Stimulated activated memory B cell treated with anti-CD40 and anti-IgM and Interleukin-4, amounts not matched to agents 10 μg/mL and 1 μg/mL and 100 μg/mL, for 72 hours (primary cell): ENCODE results near the gene POLN.
A peak's percentile ranks its signal among the peaks of the same experiment; 100 is the strongest.

Experiments used
- ATAC-seq: fragments of 150-1000 bp; cut with Tn5 transposase; 2 replicates; pipeline ENCODE4 v1.10.0; 2021
- H3K27ac Mint-ChIP-seq: one replicate; pipeline ENCODE4 v1.8.0; 2022; ENCODE audit warnings: mild to moderate bottlenecking, mixed read lengths
- H3K27me3 Mint-ChIP-seq: one replicate; pipeline ENCODE4 v1.8.0; 2022; ENCODE audit warnings: mixed read lengths
- H3K36me3 Mint-ChIP-seq: one replicate; pipeline ENCODE4 v1.8.0; 2022; ENCODE audit warnings: mixed read lengths
- H3K4me1 Mint-ChIP-seq: one replicate; pipeline ENCODE4 v1.8.0; 2022; ENCODE audit warnings: mixed read lengths
- H3K4me3 Mint-ChIP-seq: one replicate; pipeline ENCODE4 v1.8.0; 2022; ENCODE audit warnings: mild to moderate bottlenecking, moderate library complexity, mixed read lengths
- H3K9me3 Mint-ChIP-seq: one replicate; pipeline ENCODE4 v1.8.0; 2022; ENCODE audit warnings: mixed read lengths

Gene POLN

DNA sequence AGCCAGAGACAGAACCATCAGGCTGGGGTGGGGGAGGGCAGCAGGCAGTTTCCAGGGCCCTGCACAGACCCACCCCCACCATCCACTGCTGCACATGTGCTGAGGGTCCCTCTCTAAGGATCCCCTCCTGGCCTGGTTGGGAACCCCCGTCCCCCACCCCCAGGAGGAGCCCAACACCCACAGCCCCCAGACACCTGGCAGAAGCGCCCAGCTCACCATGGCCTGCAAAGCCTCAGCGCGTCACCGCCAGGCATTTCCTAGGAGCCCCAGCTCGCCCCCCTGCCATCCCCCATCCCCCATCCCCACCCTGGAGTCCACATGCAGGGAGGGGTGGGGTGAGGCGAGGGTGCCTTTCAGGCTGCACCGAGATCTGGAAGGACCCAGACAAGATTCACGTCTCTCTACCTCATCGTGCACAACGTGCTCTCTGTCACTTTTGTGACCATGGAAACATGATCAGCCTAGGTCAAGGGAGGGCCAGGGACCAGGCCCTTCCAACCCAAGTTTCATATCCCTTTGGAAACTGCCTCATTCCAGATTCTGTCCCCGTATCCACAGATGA lies 10.7 kb upstream of the POLN start:
- H3K9me3 Mint-ChIP-seq = no peaks in the 10 kb centered on the region
- no peaks in the 10 kb centered on the region for H3K27me3 Mint-ChIP-seq
- peaks cover 31% of the 10 kb centered on the region for H3K36me3 Mint-ChIP-seq
- no peak for ATAC-seq
- no peak overlapping the region for H3K4me3 Mint-ChIP-seq
- H3K27ac Mint-ChIP-seq = no peak overlapping the region
- H3K4me1 Mint-ChIP-seq = peaks cover 13% of the 10 kb centered on the region

DNA sequence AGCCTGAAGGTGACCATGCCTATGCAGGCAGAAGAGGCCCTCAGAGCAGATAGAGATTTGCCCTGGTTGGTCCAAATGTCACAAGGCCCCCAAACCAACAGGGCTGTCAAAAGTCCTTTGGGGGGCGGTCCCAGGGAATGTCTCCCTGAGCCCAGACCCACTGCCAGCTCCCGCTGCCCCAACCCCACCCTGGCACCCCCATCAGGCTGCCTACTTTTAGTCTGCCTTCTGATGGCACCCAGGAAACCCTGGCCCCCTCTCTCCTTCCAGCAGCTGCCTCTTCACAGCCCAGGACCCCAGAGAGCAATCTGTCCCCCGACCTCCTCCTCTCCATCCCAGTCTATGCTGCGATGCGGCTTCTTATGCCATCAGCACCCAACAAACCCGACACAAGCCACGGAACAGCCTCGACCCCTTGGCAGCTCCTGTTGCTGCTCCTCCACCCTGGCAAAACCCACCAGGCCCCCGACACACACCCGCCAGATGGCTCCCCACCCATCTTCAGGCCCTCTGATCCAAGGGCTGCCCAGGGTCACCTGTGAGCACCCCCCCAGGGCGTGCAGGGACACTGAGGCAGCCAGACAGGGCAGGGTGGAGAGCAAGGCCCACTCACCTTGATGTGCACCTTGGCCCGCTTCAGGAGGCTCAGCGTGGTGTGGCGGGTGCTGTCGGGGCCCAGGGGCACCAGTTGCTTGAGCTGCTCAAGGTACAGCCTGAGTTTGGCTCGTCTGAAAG lies 10.0 kb upstream of the POLN start:
- Mint-ChIP-seq H3K4me3 (no peak overlapping the region), H3K4me1 (peaks cover 7% of the 10 kb centered on the region), H3K9me3 (no peaks in the 10 kb centered on the region), H3K27ac (peak overlapping the region; percentile 62), H3K36me3 (peaks cover 31% of the 10 kb centered on the region), H3K27me3 (no peaks in the 10 kb centered on the region)
- no peak for ATAC-seq

DNA sequence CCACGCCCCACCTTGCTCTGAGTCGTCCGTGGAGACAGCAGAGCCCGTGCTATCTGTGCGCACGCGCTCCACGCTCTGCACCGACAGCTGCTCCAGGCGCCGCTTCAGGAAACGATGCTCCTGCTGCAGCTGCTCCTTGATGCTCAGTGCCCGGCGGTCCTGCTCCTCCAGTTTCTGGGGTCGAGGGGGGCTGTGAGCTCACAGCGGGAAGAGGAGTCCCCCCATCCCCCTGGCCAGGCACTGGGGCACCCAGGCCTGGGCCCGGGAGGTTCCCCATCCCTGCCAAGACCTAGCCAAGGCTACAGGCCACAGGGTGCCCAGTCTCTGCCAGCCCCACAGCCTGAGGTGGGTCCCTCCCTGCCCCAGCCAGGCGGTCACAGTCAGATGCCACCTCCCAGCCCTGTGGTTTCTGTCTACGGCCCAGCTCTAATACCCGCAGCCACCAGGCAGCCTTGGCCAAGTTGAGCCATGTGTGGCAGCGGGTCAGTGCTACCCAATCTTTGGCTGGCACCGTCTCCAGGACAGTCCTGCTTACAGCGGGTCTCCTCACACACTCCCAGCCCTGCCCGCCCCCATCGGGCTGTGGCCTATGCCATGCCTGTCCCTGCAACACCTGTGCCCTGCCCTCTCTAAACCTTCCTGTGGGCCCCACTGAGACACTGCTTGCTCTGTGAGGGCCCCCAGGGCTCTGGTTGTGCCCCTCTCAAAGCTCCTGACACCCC lies 9.3 kb upstream of the POLN start:
- peak overlapping the region; percentile 62 for H3K27ac Mint-ChIP-seq
- no peaks in the 10 kb centered on the region for H3K4me1 Mint-ChIP-seq
- H3K9me3 Mint-ChIP-seq = no peaks in the 10 kb centered on the region
- peaks cover 31% of the 10 kb centered on the region for H3K36me3 Mint-ChIP-seq
- no peak for ATAC-seq
- no peak overlapping the region for H3K4me3 Mint-ChIP-seq
- H3K27me3 Mint-ChIP-seq = no peaks in the 10 kb centered on the region

DNA sequence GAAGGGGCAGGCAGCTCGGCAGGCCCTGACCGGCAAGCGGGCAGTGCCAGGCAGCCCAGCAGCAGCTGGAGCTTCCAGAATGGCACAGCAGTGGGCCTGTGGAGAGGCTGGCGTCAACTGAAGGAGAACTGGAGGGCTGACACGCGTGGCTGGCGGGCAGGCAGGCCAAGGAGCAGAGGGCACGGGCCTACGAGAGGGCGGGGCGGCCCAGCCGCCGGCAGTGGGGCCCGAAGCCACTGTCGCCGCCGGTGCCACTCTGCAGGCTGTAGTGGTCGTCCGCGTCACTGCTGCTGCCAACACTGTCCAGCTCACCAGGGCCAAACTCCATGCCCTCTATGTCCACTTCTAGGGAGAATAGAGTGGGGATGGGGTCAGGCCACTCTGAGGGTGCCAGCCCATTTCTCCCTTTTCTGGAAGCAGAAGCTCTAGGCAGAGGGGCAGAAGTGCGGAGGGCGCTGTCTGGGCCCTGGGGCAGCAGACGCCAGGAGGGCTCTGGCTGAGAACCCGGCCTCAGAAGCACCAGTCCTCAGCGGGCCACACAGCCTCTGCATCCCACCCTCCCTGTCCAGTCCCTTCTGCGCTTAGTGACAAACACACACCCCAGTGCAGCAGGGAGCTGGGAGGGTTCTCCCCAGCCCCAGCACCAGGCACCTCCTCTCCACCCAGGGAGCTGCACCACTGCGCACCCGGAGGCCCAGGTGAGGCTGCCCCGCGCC lies 8.6 kb upstream of the POLN start:
- Mint-ChIP-seq H3K27ac (no peak overlapping the region), H3K4me3 (no peak overlapping the region), H3K27me3 (no peaks in the 10 kb centered on the region), H3K4me1 (no peaks in the 10 kb centered on the region), H3K36me3 (peaks cover 31% of the 10 kb centered on the region), H3K9me3 (no peaks in the 10 kb centered on the region)
- no peak for ATAC-seq

DNA sequence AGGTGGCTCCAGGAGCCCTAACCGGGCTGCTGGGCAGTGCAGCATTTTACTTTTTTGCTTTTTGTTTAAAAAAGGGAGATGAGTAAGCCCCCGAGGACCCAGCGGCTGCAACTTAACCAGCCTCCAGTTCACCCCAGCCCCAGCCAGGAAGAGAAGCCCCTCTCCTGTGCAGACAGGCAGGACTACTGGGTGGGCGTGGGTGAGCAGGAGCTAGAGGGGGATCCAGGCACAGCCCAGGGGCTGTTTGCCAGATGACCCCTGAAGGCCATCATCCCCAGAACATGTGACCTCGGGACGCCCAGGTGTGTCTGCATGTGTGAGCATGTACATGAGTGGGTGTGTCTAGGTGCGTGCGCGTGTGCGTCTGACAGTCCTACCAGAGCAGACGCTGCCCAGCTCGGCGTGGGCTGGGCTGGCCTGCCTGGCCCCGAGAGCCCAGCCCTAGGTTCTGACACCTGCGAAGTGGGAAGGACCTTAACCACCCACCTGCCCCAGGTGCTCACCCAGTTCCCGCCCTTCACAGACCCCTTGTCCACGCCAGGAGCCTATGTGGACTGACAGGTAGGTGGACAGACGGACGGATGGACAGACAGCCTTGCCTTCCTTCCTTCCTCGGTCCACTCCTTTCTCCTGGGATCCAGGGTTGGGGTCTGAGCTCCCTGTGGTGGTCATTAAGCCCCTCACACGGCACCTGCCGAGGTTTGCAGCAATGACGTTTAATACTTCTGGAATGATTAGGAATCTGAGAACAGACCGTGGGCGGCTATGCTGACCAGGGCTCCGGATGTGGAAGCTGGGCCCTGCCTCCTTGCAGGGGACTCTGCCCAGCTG lies 7.8 kb upstream of the POLN start:
- H3K4me3 Mint-ChIP-seq = no peak overlapping the region
- H3K27ac Mint-ChIP-seq = no peak overlapping the region
- ATAC-seq = no peak
- H3K27me3 Mint-ChIP-seq = no peaks in the 10 kb centered on the region
- no peaks in the 10 kb centered on the region for H3K9me3 Mint-ChIP-seq
- peaks cover 7% of the 10 kb centered on the region for H3K4me1 Mint-ChIP-seq
- peaks cover 27% of the 10 kb centered on the region for H3K36me3 Mint-ChIP-seq

DNA sequence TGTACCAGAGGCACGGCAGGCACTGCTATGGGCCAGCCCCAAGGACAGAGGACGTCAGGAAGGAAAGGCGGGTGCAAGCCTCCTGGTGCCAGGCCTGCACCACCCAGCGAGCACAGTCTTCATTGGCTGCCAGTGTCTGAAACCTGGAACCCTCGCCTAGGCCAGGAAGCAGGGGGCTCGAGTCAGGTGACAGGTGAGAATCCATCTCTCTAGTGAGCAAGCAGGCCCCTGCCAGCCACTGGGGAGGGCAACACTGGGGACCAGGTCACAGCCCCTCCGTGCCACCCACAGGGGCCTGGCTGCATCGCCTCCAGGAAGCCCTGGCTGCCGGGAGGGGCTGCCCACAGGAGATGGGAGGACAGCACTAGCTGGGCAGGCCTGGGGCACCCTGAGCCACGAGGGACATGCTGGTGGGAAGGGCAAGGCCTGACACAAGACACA lies 6.9 kb upstream of the POLN start:
- H3K27ac Mint-ChIP-seq = no peak overlapping the region
- peaks cover 11% of the 10 kb centered on the region for H3K4me1 Mint-ChIP-seq
- H3K36me3 Mint-ChIP-seq = peaks cover 18% of the 10 kb centered on the region
- no peak overlapping the region for H3K4me3 Mint-ChIP-seq
- ATAC-seq = no peak
- H3K27me3 Mint-ChIP-seq = no peaks in the 10 kb centered on the region
- no peaks in the 10 kb centered on the region for H3K9me3 Mint-ChIP-seq

DNA sequence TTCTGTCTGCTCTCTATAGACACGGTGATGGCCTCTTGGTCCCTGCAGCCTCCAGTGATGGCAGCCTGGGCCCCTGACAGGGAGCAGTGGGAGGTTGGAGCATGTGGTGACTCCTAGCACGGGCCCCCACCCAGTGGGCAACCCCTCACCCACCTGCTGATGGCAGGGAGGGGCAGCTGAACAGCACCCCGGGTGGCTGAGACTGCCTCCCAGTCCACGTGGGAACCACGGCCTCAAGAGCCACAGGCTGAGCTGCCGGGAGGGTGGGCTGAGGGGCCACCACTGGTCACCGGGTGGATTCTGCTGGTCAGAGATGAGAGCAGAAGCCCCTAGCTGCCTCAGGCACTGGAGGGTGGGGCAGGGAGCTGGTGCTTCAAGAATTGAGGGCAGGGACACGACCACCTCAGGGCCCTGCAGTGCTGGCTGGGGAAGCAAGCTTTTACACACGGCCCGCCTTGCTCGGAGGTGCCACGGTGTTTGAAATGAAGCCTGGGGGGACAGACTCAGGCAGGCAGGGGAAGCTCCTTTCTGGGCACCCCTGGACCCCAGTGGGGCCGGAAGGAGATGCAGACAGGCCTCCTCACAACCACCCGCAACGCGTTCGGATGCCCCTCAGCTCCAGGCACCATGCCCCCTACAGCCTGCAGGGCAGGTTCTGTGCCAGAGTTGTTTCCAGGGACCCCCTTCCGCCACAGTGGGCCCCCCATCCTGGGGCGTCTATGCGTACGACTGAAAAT lies 6.3 kb upstream of the POLN start:
- Mint-ChIP-seq H3K36me3 (peaks cover 16% of the 10 kb centered on the region), H3K9me3 (no peaks in the 10 kb centered on the region), H3K27ac (no peak overlapping the region), H3K27me3 (no peaks in the 10 kb centered on the region), H3K4me3 (no peak overlapping the region), H3K4me1 (peaks cover 17% of the 10 kb centered on the region)
- ATAC-seq = no peak

DNA sequence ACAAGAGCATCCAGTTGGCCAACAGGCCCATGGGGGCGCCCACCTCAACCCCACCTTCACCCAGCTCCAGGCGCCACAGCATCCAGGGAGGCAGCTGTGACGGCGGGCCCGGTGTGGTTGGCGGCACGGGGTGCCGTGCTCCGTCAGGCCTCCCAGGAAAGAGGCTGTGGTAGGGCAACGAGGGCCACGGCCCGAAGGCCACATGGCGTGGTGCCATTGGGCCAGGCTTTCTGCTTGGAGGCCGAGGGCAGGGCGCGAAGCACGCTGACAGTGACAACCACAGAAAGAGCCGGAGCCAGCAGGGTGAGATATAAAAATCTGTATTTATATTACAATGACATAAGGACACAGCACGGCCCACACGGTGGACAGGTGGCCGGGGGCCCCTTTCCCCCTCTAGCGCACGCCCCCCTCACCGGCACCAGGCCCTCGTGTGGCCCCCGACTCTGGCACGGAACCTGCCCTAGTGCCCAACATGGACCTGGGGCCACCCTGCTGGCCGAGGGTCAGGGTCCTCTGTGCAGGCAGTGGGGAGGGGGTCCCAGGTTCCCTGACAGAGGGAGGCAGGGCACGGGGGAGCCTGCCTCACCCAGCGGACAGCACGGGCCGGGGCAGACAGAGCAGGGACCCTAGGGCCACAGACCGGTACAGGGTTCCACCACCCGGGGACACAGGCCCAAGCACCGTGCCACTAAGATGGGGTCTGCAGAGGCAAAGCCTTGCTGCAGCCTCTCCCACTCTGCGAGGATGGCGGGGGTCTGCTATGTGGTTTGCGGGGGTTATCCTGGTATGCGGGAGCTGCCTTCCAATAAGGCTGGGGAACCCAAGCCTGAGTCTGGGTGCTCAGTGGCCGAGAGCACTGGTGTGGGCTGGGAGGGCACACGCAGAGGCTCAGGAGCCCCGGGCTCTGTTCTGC lies 5.5 kb upstream of the POLN start:
- Mint-ChIP-seq H3K27ac (no peak overlapping the region), H3K4me1 (peaks cover 18% of the 10 kb centered on the region), H3K36me3 (peaks cover 16% of the 10 kb centered on the region), H3K27me3 (no peaks in the 10 kb centered on the region), H3K9me3 (no peaks in the 10 kb centered on the region), H3K4me3 (no peak overlapping the region)
- ATAC-seq = peak; percentile 35

DNA sequence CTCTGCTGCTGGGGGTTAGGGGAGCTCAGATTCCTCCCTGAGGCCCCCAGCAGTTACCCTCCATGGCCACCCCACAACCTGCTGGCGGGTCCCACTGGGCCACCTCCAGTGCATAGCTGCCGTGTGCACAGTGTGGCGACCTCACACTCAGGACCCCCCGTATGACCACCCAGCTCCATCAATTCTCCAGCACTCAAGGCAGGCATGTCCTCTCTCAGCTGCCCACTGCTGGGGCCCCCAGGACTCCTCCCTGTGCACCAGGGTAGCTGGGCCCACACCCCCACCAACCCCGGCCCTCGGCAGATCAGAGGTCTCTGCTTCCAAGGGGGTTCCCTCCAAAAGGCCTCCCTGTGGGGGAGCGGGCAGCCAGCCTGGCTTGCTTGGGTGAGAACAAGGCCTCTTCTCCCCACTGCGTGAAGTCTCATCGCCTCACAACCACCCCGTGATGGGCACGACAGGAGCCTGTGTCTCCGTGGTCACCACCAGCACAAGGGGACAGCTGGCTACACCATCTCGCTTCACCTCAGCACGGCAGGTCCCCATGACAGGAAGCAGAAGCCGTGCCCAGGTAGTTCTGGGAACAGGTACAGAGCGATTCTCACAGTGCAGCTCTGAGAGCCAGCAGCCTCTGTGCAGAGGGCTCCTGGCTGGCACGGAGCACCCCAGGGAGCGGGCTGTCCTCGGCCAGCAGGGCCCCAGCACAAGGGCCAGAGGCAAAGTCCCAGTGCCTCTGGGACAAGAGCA lies 4.6 kb upstream of the POLN start:
- Mint-ChIP-seq H3K4me1 (peaks cover 18% of the 10 kb centered on the region), H3K27ac (no peak overlapping the region), H3K27me3 (no peaks in the 10 kb centered on the region)

DNA sequence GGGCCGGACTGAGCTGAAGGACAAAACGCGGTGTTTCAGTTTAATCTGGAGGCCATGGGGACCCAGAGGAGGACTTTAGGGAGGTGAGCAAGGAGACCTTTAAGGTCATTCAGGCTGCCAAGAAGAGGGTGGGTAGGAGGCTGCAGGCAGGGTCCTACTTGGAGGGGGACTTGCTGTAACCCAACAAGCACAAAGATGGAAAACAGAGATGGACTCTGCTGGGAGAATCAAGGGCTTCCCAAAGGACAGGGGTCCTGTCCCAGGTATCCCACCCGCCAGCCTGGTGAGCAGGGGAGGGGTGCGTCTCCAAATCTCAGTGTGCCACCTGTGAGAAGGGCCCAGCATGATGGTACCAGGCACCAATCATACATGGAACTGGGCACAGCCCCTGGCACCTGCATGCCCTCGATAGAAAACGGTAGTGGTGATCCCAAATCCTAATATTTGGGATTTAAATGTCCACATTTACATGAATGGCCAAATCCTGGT lies 3.9 kb upstream of the POLN start:
- Mint-ChIP-seq H3K27me3 (no peaks in the 10 kb centered on the region), H3K4me1 (peaks cover 23% of the 10 kb centered on the region), H3K27ac (peak overlapping the region; percentile 38), H3K4me3 (no peak overlapping the region), H3K36me3 (peaks cover 6% of the 10 kb centered on the region), H3K9me3 (no peaks in the 10 kb centered on the region)
- no peak for ATAC-seq

More for the DNA sequence above, 4.6 kb upstream of the POLN start:
- Mint-ChIP-seq H3K36me3 (peaks cover 9% of the 10 kb centered on the region), H3K4me3 (no peak overlapping the region), H3K9me3 (no peaks in the 10 kb centered on the region)
- no peak for ATAC-seq

DNA sequence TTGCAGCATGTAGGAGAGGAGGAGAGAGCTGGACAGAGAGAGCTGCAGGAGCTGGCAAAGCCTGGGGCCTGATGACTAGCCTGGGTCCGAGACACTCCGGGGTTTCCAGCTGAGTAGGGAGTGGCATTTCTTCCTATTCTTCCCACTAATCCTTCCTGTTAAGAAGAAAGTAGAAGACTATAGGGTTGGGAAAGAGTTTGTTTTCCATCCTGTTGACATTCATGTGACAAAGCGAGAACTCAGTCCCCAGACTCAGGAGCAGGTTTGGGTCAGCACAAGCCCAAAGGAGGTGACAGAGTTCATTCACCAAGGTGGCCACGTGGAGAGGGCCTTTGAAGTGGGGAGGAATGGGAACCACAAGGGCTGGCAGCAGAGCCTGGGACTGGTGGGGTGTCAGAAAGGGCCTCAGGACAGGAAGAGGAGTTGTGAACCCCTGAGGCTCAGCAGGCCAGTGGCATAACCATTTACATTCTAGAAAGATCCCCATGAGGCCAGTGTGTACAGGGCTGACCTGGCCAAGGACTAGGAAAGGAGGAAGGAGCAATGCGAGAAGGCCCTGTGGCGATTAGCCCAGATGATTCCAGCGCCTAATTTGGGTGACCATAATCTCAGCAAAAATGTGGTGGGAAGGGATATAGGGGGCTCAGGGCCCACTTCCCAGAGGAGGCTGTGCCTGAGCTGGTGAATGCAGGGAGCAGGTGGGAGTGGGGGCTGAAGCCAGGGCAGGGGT lies 3.3 kb upstream of the POLN start:
- Mint-ChIP-seq H3K27ac (peak overlapping the region; percentile 38), H3K4me3 (no peak overlapping the region), H3K9me3 (no peaks in the 10 kb centered on the region), H3K27me3 (no peaks in the 10 kb centered on the region), H3K36me3 (peaks cover 4% of the 10 kb centered on the region), H3K4me1 (peaks cover 29% of the 10 kb centered on the region)
- ATAC-seq = no peak

DNA sequence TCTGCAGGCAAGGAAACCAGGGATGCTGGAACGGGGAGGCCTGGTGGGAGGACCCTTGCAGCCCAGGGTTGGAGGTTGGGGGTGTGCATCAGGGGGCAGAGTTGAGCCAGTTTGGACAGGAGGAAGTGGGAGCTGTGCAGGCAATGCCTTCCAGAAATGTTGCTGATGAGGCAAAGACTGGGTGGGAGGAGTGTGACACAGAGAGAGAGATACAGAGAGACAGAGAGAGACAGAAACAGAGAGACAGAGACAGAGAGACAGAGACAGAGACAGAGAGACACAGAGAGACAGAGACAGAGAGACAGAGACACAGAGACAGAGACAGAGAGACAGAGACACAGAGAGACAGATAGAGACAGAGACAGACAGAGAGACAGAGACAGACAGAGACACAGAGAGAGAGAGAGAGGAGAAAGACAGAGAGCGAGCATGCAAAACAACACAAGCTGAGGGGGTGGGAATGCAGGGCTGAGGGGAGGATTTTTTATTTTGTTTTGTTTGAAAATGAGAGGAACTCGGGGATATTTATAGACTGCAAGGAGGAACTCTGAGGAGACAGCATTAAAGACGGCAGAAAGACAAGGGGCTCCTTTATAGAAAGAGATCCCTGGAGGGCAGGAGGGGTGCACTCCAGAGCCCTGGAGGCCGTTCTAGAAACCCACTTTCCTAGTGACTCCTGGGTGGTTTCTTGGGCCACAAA lies 1.9 kb upstream of the POLN start:
- no peak for ATAC-seq

More for the DNA sequence above, 1.9 kb upstream of the POLN start:
- H3K4me1 Mint-ChIP-seq = peaks cover 41% of the 10 kb centered on the region
- no peaks in the 10 kb centered on the region for H3K27me3 Mint-ChIP-seq
- peak overlapping the region; percentile 58 for H3K27ac Mint-ChIP-seq
- H3K9me3 Mint-ChIP-seq = no peaks in the 10 kb centered on the region
- H3K4me3 Mint-ChIP-seq = no peak overlapping the region
- H3K36me3 Mint-ChIP-seq = peaks cover under 1% of the 10 kb centered on the region
